Fibroblast of the aortic adventitia (primary cell): Measurements from ENCODE around the gene TMPRSS4. TPM values are rescaled to one million over a fixed set of nuclear protein-coding genes. Genes with fewer than 3 reads are reported as not detected.

Source experiments
- DNase-seq: peaks from one replicate; pipeline ENCODE4 v3.0.0-alpha.2; 2010; ENCODE audit warnings: low read depth
- H3K4me3 ChIP-seq: 2 replicates; pipeline ENCODE4 v1.5.1; 2011; ENCODE audit warnings: low read depth, mild to moderate bottlenecking, control low read depth, low read length, moderate library complexity
- total RNA-seq: library from RNA; depleted of rRNA; stranded (reverse); fragments of >200 nt; gene quantifications from 2 replicates; pipeline ENCODE4 v1.2.3, GENCODE V29; 2012; ENCODE audit warnings: low replicate concordance
- TF ChIP-seq, protein P1 (sequence below): IDR thresholded peaks from 2 replicates; pipeline ENCODE4 v1.5.1; 2011; ENCODE audit warnings: mild to moderate bottlenecking, low read length, control low read depth, inconsistent platforms; ENCODE audit not compliant: insufficient read depth

Gene TMPRSS4
- total RNA-seq, 1 donor, result not detected

- no peak for DNase-seq
- H3K4me3 ChIP-seq, result no peak overlapping the region
- TF ChIP-seq, protein P1, sequence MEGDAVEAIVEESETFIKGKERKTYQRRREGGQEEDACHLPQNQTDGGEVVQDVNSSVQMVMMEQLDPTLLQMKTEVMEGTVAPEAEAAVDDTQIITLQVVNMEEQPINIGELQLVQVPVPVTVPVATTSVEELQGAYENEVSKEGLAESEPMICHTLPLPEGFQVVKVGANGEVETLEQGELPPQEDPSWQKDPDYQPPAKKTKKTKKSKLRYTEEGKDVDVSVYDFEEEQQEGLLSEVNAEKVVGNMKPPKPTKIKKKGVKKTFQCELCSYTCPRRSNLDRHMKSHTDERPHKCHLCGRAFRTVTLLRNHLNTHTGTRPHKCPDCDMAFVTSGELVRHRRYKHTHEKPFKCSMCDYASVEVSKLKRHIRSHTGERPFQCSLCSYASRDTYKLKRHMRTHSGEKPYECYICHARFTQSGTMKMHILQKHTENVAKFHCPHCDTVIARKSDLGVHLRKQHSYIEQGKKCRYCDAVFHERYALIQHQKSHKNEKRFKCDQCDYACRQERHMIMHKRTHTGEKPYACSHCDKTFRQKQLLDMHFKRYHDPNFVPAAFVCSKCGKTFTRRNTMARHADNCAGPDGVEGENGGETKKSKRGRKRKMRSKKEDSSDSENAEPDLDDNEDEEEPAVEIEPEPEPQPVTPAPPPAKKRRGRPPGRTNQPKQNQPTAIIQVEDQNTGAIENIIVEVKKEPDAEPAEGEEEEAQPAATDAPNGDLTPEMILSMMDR, result no peak
These were observed 69.7 kb downstream of the TMPRSS4 start for GRCh38 chr11:118146554-118146953.

- TF ChIP-seq, protein P1, result no peak
- no peak overlapping the region for H3K4me3 ChIP-seq
- DNase-seq, result no peak
These were observed 70.6 kb downstream of the TMPRSS4 start for GRCh38 chr11:118147502-118147901.

DNA sequence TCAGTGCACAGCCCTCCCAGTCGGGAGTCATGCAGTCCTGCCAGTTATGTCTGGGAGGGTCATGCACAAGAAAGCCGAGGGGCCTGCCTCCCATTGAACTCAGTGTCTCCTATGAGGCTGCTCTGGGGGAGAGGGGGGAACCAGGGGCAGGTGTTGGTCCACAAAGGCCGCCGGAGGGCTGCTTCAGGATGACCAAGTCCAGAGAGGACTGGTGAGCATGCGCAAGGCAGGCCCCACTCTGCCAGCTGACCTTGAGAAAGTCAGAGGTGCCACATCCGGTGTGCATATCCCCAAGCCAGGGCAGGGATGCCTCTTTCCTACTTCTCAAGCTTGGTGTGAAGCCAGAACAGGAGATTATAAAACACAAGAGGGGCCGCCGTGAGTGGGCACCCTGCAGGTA is 71.4 kb downstream of the TMPRSS4 start:
- DNase-seq, result no peak
- no peak overlapping the region for H3K4me3 ChIP-seq
- TF ChIP-seq, protein P1, result no peak

DNA sequence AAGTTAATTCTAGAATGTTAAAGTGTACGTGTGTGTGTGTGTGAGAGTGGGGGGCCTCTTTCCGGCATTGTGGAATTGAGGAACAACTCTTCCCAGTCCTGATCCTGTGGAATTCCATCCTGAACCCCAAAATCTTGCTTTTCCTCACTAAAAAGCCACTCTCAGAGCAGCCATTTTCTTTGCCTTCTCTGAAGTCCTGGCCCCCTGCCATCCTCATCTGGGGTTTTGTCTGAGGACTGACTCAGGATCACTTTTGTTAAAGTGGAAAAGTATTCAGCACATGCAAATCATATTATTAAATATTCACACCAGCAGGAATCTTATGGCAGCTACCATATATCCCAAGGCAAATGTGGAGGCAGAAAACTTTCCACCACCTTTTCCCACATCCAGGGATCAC is 72.0 kb downstream of the TMPRSS4 start:
- no peak for DNase-seq
- no peak overlapping the region for H3K4me3 ChIP-seq
- TF ChIP-seq, protein P1, result no peak

GRCh38 chr11:118149493-118149892 is 72.6 kb downstream of the TMPRSS4 start:
- H3K4me3 ChIP-seq, result no peak overlapping the region
- TF ChIP-seq, protein P1, result no peak
- DNase-seq, result no peak

- DNase-seq, result no peak
- H3K4me3 ChIP-seq, result no peak overlapping the region
- TF ChIP-seq, protein P1, result no peak
These were observed 74.6 kb downstream of the TMPRSS4 start for GRCh38 chr11:118151431-118151830.

- TF ChIP-seq, protein P1, result no peak
- no peak overlapping the region for H3K4me3 ChIP-seq
- DNase-seq, result no peak
These were observed 75.2 kb downstream of the TMPRSS4 start for GRCh38 chr11:118152020-118152551.
